ENCODE measurements around the gene SH3BP2. TPM values are rescaled to one million over a fixed set of nuclear protein-coding genes. Genes with fewer than 3 reads are reported as not detected.

SH3BP2 gene
- total RNA-seq, 2 experiments from 2014 or later: 45.7 to 47.4 TPM

- H3K27ac Mint-ChIP-seq: no peak overlapping the region
- H3K4me1 Mint-ChIP-seq (ENCODE audit: low read depth): peaks cover 49% of the 10 kb centered on the region
- H3K4me3 Mint-ChIP-seq: no peak overlapping the region
- CTCF ChIA-PET: no interaction called here
- no peak for DNase-seq
- no peaks in the 10 kb centered on the region for H3K9me3 Mint-ChIP-seq
- intact Hi-C loops (cut with micrococcal nuclease): no loop called here
- H3K36me3 Mint-ChIP-seq (ENCODE audit: low read depth): no peaks in the 10 kb centered on the region
- H3K27me3 Mint-ChIP-seq (ENCODE audit: low read depth): no peaks in the 10 kb centered on the region
Observed at GRCh38 chr4:2789351-2789750, 3.5 kb upstream of the SH3BP2 start.

GRCh38 chr4:2789793-2790582 lies 2.9 kb upstream of the SH3BP2 start:
- Mint-ChIP-seq H3K27me3 (ENCODE audit: low read depth) (no peaks in the 10 kb centered on the region), H3K4me1 (ENCODE audit: low read depth) (peaks cover 50% of the 10 kb centered on the region), H3K27ac (no peak overlapping the region), H3K36me3 (ENCODE audit: low read depth) (no peaks in the 10 kb centered on the region), H3K9me3 (no peaks in the 10 kb centered on the region), H3K4me3 (no peak overlapping the region)
- intact Hi-C loops (cut with micrococcal nuclease): no loop called here
- no peak for DNase-seq
- CTCF ChIA-PET: interaction anchor here (1.5 kb wide), 1 partner anchor 14 kb away, joined by 5 read pairs; no protein-coding TSS in a partner anchor

- DNase-seq: no peak
- Mint-ChIP-seq H3K9me3 (no peaks in the 10 kb centered on the region), H3K4me3 (no peak overlapping the region), H3K27me3 (ENCODE audit: low read depth) (no peaks in the 10 kb centered on the region), H3K27ac (no peak overlapping the region), H3K4me1 (ENCODE audit: low read depth) (peaks cover 49% of the 10 kb centered on the region), H3K36me3 (ENCODE audit: low read depth) (no peaks in the 10 kb centered on the region)
- CTCF ChIA-PET: interaction anchor here (1.5 kb wide), 1 partner anchor 13 kb away, joined by 5 read pairs; no protein-coding TSS in a partner anchor
- intact Hi-C loops (cut with micrococcal nuclease): no loop called here
Observed at GRCh38 chr4:2790583-2791517, 2.0 kb upstream of the SH3BP2 start.

GRCh38 chr4:2791518-2792395 lies 1.1 kb upstream of the SH3BP2 start:
- Mint-ChIP-seq H3K27me3 (ENCODE audit: low read depth) (no peaks in the 10 kb centered on the region), H3K4me3 (peak overlapping the region; percentile 24), H3K4me1 (ENCODE audit: low read depth) (peaks cover 40% of the 10 kb centered on the region), H3K27ac (no peak overlapping the region), H3K9me3 (no peaks in the 10 kb centered on the region), H3K36me3 (ENCODE audit: low read depth) (no peaks in the 10 kb centered on the region)
- intact Hi-C loops (cut with micrococcal nuclease): no loop called here
- DNase-seq: no peak
- CTCF ChIA-PET: interaction anchor here (0.6 kb wide), 1 partner anchor 381 kb away, joined by 5 read pairs; no protein-coding TSS in a partner anchor

GRCh38 chr4:2792396-2792710 lies 532 bp upstream of the SH3BP2 start:
- Mint-ChIP-seq H3K9me3 (no peaks in the 10 kb centered on the region), H3K36me3 (ENCODE audit: low read depth) (no peaks in the 10 kb centered on the region), H3K27ac (no peak overlapping the region), H3K4me1 (ENCODE audit: low read depth) (peaks cover 36% of the 10 kb centered on the region), H3K27me3 (ENCODE audit: low read depth) (no peaks in the 10 kb centered on the region), H3K4me3 (peak overlapping the region; percentile 41)
- CTCF ChIA-PET: interaction anchor here (0.6 kb wide), 1 partner anchor 382 kb away, joined by 5 read pairs; no protein-coding TSS in a partner anchor
- intact Hi-C loops (cut with micrococcal nuclease): no loop called here
- DNase-seq: no peak

- Mint-ChIP-seq H3K27ac (peak overlapping the region; percentile 82), H3K9me3 (no peaks in the 10 kb centered on the region), H3K4me3 (peak overlapping the region; percentile 87), H3K36me3 (ENCODE audit: low read depth) (no peaks in the 10 kb centered on the region), H3K27me3 (ENCODE audit: low read depth) (no peaks in the 10 kb centered on the region), H3K4me1 (ENCODE audit: low read depth) (peaks cover 38% of the 10 kb centered on the region)
- intact Hi-C loops (cut with micrococcal nuclease): no loop called here
- CTCF ChIA-PET: no interaction called here
- peak; percentile 68 for DNase-seq
Observed at GRCh38 chr4:2793586-2794485, 951 bp downstream of the SH3BP2 start.

GRCh38 chr4:2794486-2795299 lies 1.8 kb downstream of the SH3BP2 start:
- DNase-seq: no peak
- Mint-ChIP-seq H3K27ac (no peak overlapping the region), H3K4me1 (ENCODE audit: low read depth) (peaks cover 39% of the 10 kb centered on the region), H3K27me3 (ENCODE audit: low read depth) (no peaks in the 10 kb centered on the region), H3K9me3 (no peaks in the 10 kb centered on the region), H3K36me3 (ENCODE audit: low read depth) (no peaks in the 10 kb centered on the region), H3K4me3 (peak overlapping the region; percentile 87)
- CTCF ChIA-PET: no interaction called here
- intact Hi-C loops (cut with micrococcal nuclease): no loop called here

GRCh38 chr4:2795300-2795892 lies 2.5 kb downstream of the SH3BP2 start:
- Mint-ChIP-seq H3K4me3 (no peak overlapping the region), H3K27ac (no peak overlapping the region), H3K9me3 (no peaks in the 10 kb centered on the region), H3K36me3 (ENCODE audit: low read depth) (no peaks in the 10 kb centered on the region), H3K4me1 (ENCODE audit: low read depth) (peaks cover 46% of the 10 kb centered on the region), H3K27me3 (ENCODE audit: low read depth) (no peaks in the 10 kb centered on the region)
- CTCF ChIA-PET: no interaction called here
- no peak for DNase-seq
- intact Hi-C loops (cut with micrococcal nuclease): no loop called here

GRCh38 chr4:2795893-2796848 lies 3.3 kb downstream of the SH3BP2 start:
- Mint-ChIP-seq H3K27ac (no peak overlapping the region), H3K4me3 (no peak overlapping the region), H3K27me3 (ENCODE audit: low read depth) (no peaks in the 10 kb centered on the region), H3K36me3 (ENCODE audit: low read depth) (no peaks in the 10 kb centered on the region), H3K9me3 (no peaks in the 10 kb centered on the region), H3K4me1 (ENCODE audit: low read depth) (peaks cover 52% of the 10 kb centered on the region)
- DNase-seq: no peak
- CTCF ChIA-PET: interaction anchor here (1.0 kb wide), 1 partner anchor 16 kb away, joined by 3 read pairs; no protein-coding TSS in a partner anchor
- intact Hi-C loops (cut with micrococcal nuclease): no loop called here

All from activated naive CD4-positive, alpha-beta T cell treated with anti-CD3 and anti-CD28 coated beads for 36 hours (primary cell).